Caco-2 (cell line): ENCODE measurements around the gene KIF25. TPM values are rescaled to one million over a fixed set of nuclear protein-coding genes. Genes with fewer than 3 reads are reported as not detected.

Experiments
- BruUV-seq: library from RNA; stranded (reverse); fragments of 400-500 nt; replicated peaks from 2 replicates; lab custom pipeline; 2021; lab: Mats Ljungman, UMichigan
- CTCF ChIA-PET: fragments of 300-600 bp; sonication (Branson Sonifier 250); formaldehyde crosslinking; loops from one replicate; lab custom pipeline; 2022; ENCODE audit warnings: antibody characterized with exemption; lab: Charles Lee
- POLR2A ChIA-PET: fragments of 300-600 bp; sonication (Branson Sonifier 250); formaldehyde crosslinking; loops from one replicate; lab custom pipeline; 2022; ENCODE audit warnings: antibody characterized with exemption; lab: Charles Lee
- DNase-seq, 2 experiments: peaks; one replicate each; pipeline versions ENCODE4 v3.0.0 to v3.0.0-alpha.2; 2020 to 2022
- H3K27me3 ChIP-seq: replicated peaks from 2 replicates; pipeline ENCODE4 v1.6.0; 2011; ENCODE audit warnings: low read length; ENCODE audit not compliant: control insufficient read depth, insufficient read depth
- H3K36me3 ChIP-seq: 2 replicates; pipeline ENCODE4 v1.5.1; 2011; ENCODE audit warnings: low read length; ENCODE audit not compliant: control insufficient read depth, insufficient read depth
- H3K4me1 ChIP-seq: fragments of 250-450 bp; sonication (Bioruptor Pico); 2 replicates; pipeline ENCODE4 v1.5.1; 2020; ENCODE audit warnings: mild to moderate bottlenecking
- H3K4me3 ChIP-seq: 2 replicates; pipeline ENCODE4 v1.5.1; 2011; ENCODE audit warnings: low read depth, mild to moderate bottlenecking, control low read depth, low read length
- H3K9me3 ChIP-seq: fragments of 250-450 bp; sonication (Bioruptor Pico); 2 replicates; pipeline ENCODE4 v1.5.1; 2020; ENCODE audit warnings: mild to moderate bottlenecking, moderate library complexity
- H3K27ac Mint-ChIP-seq: one replicate; pipeline ENCODE4 v1.8.0; 2022; ENCODE audit warnings: mixed read lengths; ENCODE audit not compliant: unreplicated experiment
- H3K27me3 Mint-ChIP-seq: one replicate; pipeline ENCODE4 v1.8.0; 2022; ENCODE audit warnings: mixed read lengths; ENCODE audit not compliant: insufficient read depth, unreplicated experiment
- H3K36me3 Mint-ChIP-seq: one replicate; pipeline ENCODE4 v1.8.0; 2022; ENCODE audit warnings: mild to moderate bottlenecking, mixed read lengths; ENCODE audit not compliant: insufficient read depth, unreplicated experiment
- H3K4me1 Mint-ChIP-seq: one replicate; pipeline ENCODE4 v1.8.0; 2022; ENCODE audit warnings: low read depth, mixed read lengths; ENCODE audit not compliant: unreplicated experiment
- H3K4me3 Mint-ChIP-seq: one replicate; pipeline ENCODE4 v1.8.0; 2022; ENCODE audit warnings: mild to moderate bottlenecking, moderate library complexity, mixed read lengths; ENCODE audit not compliant: unreplicated experiment
- H3K9me3 Mint-ChIP-seq: one replicate; pipeline ENCODE4 v1.8.0; 2022; ENCODE audit warnings: mixed read lengths; ENCODE audit not compliant: unreplicated experiment
- CTCF ChIP-seq, 2 experiments: fragments of 200-600 bp in 1 of 2; IDR thresholded peaks; 1 replicate in 1 of 2; 2 replicates in 1 of 2; pipeline versions ENCODE4 v1.5.1 to v1.8.0; 2011 to 2022; ENCODE audit warnings: antibody characterized with exemption in 1 of 2, control low read depth in 1 of 2, inconsistent platforms in 1 of 2, low read depth in 1 of 2, low read length in 1 of 2, mild to moderate bottlenecking in 1 of 2, moderate library complexity in 1 of 2; ENCODE audit not compliant: insufficient read depth in 1 of 2, severe bottlenecking in 1 of 2, unreplicated experiment in 1 of 2
- intact Hi-C: fragments of 100-400 bp; cut with micrococcal nuclease; formaldehyde crosslinking; loops from one replicate; pipeline ENCODE4 v1.10.0; 2022; ENCODE audit not compliant: unreplicated experiment
- total RNA-seq: library from RNA; stranded (reverse); gene quantifications from 2 replicates; pipeline ENCODE4 v1.2.3, GENCODE V29; 2022

The KIF25 gene
- total RNA-seq, 1 experiment from 2014 or later = not detected

DNA sequence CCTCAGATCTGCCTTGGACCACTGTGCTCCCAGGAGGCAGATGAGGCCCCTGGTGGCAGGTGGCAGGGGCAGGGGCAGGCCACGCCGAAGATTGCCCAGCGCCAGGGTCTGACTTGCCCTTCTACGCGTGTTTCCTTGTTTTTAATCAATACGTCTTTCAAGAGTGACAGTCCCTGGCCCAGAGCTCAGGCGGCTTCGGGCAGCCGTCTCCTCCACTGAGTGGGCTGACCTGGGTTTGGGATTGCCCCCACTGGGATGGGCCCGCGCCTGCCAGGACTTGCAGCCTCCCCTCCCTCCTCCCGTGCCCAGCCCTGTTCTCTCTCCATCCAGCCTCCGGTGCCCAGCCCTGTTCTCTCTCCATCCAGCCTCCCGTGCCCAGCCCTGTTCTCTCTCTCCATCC is 60.4 kb downstream of the KIF25 start:
- POLR2A ChIA-PET = no interaction called here
- H3K36me3 ChIP-seq = no peaks in the 10 kb centered on the region
- H3K27me3 ChIP-seq = no peaks in the 10 kb centered on the region
- peaks cover 9% of the 10 kb centered on the region for H3K4me1 Mint-ChIP-seq
- no peak for DNase-seq
- intact Hi-C loops = no loop called here
- peaks cover 21% of the 10 kb centered on the region; the same call in 1 of the 2 replicates for H3K4me1 ChIP-seq
- CTCF ChIA-PET = no interaction called here
- no peak for TF ChIP-seq CTCF (IDR thresholded peaks at IDR 0.05; ENCODE audit: insufficient read depth in 1 of 2, low read depth in 1 of 2, low read length in 1 of 2, severe bottlenecking in 1 of 2, unreplicated experiment in 1 of 2)
- peaks cover 4% of the 10 kb centered on the region for H3K36me3 Mint-ChIP-seq
- no peaks in the 10 kb centered on the region for H3K9me3 Mint-ChIP-seq
- BruUV-seq = no TSS peak
- H3K4me3 ChIP-seq = no peak overlapping the region
- no peaks in the 10 kb centered on the region for H3K27me3 Mint-ChIP-seq
- no peak overlapping the region for H3K4me3 Mint-ChIP-seq
- no peak overlapping the region for H3K27ac Mint-ChIP-seq
- H3K9me3 ChIP-seq = no peaks in the 10 kb centered on the region

DNA sequence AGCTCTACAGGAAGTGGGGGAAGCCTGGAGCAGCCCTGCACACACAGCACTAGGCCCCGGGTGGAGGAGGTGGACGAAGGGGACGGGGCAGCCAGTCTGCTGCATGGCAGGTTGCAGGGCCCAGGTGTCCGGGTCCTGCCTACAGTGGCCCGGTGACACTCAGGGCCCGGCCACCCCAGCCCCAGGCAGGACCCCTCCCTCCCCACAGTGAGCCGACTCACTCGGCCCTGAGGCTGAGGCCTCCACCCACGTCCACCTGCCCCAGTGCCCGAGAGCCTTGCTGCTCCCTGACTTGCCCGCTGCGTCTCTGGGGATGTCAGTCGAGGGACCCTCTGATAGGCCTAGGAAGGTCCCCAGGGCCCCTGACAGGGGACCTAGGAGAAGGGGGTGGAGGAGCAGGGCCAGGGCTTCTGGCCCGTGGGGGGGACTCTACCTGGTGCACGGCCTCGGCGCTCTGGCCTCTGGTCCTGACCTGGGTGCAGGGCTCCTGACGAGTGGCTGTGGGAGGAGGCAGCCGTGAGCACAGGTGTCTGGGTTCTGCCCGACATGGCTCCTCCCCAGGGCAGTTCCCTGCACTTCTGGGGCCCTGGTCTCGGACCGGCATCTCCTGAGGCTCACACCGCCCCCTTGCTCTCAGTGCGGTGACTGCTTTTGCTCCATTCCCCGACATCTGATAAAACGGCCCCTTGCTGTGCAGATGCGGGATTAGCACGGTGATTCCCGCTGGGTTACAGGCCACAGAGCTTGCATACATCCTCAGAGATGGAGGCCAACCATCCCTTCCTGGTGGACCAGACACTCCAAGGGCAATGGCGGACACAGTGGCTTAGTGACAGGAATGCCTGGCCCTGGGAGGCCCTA is 61.5 kb downstream of the KIF25 start:
- BruUV-seq = no TSS peak
- no peaks in the 10 kb centered on the region for H3K27me3 Mint-ChIP-seq

More for the DNA sequence above, 61.5 kb downstream of the KIF25 start:
- Histone ChIP-seq H3K4me3 (no peak overlapping the region), H3K27me3 (no peaks in the 10 kb centered on the region), H3K4me1 (peaks cover 21% of the 10 kb centered on the region; the same call in 1 of the 2 replicates), H3K36me3 (no peaks in the 10 kb centered on the region), H3K9me3 (no peaks in the 10 kb centered on the region)
- ChIA-PET POLR2A (no interaction called here), CTCF (interaction anchor here (1.6 kb wide), 1 partner anchor 59 kb away, joined by 8 read pairs; no protein-coding TSS in a partner anchor)
- Mint-ChIP-seq H3K4me3 (no peak overlapping the region), H3K4me1 (peaks cover 9% of the 10 kb centered on the region), H3K27ac (no peak overlapping the region), H3K9me3 (no peaks in the 10 kb centered on the region), H3K36me3 (peaks cover 4% of the 10 kb centered on the region)
- no peak for DNase-seq
- no peak for TF ChIP-seq CTCF (IDR thresholded peaks at IDR 0.05; ENCODE audit: insufficient read depth in 1 of 2, low read depth in 1 of 2, low read length in 1 of 2, severe bottlenecking in 1 of 2, unreplicated experiment in 1 of 2)
- intact Hi-C loops = no loop called here
